ENCODE measurements around the gene LRRC8D.

The LRRC8D gene

DNA sequence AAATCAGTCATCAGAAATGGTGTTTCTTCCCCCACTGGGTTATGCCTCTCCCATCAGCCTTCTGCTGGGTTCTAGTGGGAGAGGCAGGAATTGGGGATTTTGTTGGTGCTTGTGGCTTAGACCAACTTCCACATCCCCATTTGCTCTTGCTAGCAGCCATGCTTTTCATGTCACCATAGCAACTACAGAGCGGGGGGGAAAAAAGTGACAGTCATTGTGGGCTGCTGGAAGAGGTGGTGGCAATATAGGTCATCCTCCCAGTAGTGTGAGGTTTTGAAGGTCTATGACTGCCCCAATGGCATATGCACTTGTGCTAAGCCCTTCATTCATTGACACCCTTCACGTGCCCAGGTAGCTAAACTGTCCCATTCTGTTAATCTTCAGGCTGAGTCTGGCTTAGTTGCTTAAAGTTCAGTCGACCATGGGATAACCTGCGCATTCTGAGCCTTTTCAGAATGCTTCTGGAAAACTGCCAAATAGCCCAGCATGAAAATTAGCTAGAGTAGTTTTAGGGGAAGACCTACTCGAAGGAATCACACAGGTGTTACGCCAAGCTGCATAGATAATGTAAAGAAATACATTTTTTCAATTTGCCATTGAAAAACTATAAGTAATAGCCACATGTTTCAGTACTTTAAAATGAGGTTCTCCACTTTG is 120.4 kb downstream of the LRRC8D start:
- DNase-seq (ENCODE audit: low read depth) = no peak

DNA sequence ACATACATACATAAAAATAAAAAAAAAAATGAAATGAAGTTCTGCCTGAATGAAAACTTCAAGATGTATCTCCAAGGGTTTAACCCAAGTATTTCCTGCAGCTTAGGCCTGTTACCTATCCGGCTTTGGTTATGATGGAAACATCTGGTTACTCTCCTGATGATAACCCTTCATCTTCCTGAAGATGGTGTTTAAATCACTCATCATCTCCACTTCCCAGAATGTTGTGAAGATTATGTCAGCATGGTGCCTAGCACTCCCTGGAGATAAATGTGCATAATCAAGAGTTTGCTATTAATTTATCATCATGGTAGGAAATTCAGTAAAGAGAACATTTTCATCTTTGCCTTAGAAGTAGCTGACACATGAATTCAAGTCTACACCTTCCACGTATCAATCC is 121.2 kb downstream of the LRRC8D start:
- no peak for DNase-seq (ENCODE audit: low read depth)

DNA sequence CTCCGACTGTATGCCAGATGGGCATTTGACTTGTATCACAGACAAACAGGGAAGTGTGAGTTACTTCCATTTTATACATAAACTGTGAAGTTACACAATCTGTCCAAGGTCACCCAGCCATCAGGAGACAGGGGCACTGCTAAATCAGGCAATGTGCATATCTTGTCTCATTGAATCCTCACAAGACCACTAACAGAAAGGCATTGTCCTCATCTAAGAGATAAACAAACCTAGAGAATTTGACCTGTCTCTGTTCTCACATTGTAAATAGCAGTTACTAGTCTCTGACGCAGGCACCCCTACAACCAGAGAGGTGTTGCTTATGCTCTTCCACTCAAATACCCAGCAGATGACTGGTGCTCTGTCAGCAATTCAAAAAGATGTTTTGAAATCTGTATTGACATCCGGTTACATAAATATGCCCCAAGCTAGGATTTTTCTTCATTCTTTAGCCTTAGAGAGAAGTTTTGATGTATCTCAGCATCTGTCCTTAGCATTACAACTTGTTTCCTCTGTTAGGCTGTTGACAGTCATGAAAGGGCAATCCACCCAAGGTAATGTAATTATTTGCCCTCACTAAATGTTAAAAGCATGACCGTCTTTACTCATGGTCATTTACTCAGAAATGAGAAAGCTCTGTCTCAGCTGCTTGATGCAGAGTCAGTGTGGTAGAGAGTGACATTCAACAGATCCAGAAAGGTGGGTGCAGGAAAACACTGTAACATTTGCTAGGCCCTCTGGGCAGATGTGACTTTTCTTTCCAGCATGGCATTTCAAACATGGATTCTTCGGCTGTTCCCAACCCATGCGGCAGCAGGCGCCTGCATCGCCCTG is 122.2 kb downstream of the LRRC8D start:
- peak; percentile 36 for DNase-seq (ENCODE audit: low read depth)

DNA sequence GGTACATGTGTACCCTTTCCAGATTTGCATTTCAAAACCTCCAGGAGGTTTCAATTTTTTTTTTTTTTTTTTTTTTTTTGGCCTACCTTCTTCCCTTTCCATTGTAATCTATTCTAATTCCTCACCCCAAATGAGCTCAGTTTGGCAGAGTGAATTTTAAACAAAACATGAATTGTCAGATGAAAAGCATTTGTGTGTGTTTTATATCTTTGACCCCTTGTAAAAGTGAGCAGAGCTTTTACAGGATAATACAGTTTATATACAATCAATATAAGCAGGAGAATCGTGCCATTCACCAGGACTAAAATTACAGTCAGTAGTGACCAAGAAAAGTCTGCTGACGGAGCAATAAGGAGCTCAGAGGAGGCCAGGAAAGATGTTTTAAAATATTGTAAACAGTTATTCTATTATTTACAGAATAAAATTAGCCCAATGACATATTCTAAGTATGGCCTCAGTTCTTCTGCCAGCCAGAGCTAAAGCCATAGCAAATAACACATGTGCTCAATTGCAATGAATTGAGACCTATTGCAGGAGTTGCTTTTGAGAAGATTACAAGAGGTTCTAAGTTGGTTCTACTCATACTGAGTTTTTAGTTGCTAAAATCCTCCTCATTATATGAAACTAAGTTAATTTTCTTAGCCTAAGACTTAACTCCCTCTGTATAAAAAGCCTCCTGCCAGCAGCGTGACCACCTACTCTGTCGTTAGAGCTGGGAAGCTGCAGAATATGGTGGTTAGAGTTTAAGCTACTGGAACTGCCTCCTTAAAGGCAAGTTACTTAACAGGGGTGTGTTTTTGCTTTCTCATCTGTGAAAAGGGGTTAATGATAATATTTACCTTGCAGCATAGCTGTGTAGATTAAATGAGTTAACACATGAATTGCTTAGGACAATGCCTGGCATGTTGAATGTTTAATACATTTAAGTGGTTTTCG is 123.3 kb downstream of the LRRC8D start:
- DNase-seq (ENCODE audit: low read depth) = no peak

DNA sequence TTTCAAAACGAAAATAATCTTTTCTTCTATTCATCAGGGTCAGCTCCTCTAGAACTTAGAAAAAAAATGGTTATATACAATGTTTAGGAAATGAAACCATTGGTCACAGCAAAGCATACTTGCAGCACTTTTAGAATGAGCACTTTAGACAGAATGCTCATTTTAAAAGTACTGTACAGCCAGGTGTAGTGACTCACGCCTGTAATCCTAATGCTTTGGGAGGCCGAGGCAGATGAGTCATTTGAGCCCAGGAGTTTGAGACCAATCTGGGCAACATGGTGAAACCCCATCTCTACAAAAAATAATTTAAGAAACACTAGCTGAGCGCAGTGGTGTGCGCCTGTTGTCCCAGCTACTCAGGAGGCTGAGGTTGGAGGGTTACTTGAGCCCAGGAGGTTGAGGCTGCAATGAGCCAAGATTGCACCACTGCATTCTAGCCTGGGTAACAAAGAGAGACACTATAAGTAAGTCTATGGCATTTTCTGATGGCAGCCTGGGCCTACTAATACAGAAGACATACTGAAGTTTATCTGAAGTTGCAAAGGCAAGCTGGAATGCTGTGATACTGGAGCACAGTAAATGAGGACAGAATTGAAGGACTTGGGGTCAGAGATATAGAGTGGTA is 125.1 kb downstream of the LRRC8D start:
- peak; percentile 44 for DNase-seq (ENCODE audit: low read depth)

- no peak for DNase-seq (ENCODE audit: low read depth)
Observed at GRCh38 chr1:89946532-89946931, 125.7 kb downstream of the LRRC8D start.

DNA sequence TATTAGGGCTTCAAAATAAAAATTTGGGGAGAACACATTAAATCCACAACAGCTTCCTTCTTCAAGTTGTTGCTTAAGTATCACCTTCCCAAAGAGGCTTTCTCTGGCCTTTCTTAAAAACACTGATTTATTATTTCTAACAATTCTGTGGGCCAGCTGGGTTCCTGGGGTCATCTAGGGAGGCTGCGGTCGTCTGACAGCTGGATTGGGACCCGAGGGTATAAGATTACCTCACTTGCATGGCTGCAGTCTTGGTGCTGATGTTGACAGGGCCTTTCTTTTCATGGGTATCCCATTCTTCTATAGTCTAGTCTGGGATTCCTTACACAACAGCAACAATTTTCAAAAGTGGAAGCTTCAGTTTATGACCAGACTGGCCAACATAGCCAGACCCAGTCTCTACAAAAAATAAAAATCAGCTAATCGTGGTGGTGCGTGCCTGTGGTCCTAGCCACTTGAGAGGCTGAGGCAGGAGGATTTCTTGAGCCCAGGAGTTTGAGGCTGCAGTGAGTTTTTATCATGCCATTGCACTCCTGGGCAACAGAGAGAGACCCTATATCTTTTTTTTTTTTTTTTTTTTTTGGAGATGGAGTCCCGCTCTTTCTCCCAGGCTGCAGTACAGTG is 128.0 kb downstream of the LRRC8D start:
- no peak for DNase-seq (ENCODE audit: low read depth)

- no peak for DNase-seq (ENCODE audit: low read depth)
Observed at GRCh38 chr1:89949991-89950624, 129.3 kb downstream of the LRRC8D start.

DNA sequence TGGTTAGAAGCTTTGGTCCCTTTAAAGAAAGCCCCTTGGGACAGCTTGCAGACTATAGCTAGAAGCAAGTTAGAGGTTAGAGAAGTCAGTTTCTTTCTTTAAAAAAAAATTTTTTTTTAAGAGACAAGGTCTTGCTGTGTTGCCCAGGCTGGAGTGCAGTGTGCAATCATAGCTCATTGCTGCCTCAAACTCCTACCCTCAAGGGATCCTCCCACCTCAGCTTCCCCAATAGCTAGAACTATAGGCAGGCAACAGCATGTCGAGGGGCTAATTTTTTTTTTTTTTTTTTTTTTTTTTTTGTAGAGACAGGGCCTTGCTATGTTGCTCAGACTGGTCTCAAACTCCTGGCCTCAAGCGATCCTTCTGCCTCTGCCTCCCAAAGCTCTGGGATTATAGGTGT is 129.9 kb downstream of the LRRC8D start:
- no peak for DNase-seq (ENCODE audit: low read depth)

DNA sequence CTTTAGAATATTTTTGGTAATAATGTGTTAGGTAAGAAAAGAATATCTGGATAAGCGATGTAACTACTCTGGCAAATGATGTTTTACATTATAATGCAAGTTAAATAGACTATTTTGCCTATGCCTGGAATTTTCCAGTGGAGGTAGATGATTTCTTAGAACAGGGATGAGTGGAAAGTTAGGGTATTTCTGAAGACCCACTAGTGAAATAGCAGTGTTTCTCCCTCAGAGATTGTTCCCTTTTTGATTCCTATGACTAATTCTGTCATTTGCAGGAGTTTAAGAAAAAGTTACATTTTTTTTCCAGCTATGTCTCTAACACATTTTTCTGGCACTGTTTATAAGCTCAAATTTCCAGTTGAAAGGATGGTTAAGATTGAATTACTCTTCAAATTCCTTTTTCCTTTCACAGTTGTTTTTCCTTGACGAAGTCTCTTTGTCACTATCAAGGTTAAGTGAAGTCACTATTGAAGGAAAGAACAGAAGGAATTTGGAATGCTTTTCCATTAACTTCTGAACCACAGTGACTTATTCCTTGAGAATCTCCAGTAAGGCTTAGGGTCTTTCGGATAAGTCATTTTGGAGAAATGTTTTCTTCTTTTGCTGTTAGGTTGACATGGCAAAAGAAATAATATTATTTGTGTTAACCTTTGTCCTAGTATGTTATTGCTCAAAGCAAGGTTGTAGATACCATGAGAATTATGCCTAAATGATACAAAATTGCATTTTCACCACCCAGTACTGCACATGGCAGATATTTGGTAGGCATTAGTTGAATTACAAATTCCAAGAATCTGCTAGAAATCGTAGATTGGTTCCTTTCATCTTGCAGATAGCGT is 131.2 kb downstream of the LRRC8D start:
- DNase-seq (ENCODE audit: low read depth) = peak; percentile 60

GRCh38 chr1:89952605-89953130 is 131.8 kb downstream of the LRRC8D start:
- no peak for DNase-seq (ENCODE audit: low read depth)

GRCh38 chr1:89953131-89953626 is 132.3 kb downstream of the LRRC8D start:
- peak; percentile 71 for DNase-seq (ENCODE audit: low read depth)

DNA sequence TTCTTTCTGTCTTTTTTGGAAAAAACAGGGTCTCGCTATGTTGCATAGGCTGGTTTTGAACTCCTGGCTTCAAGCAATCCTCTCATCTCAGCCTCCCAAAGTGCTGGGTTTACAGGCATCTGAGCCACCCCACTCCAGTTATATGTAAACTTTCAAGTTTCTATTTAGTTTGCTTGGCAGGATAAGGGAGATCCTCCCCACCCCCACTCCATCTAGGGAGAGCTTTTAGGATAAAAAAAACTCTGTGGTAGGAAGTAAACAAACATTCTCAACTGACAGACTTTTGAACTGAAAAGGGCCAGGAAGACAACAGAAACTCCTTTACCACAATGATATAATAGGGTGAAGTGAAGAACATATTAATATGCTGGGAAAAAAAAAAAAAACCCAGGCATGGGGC is 133.1 kb downstream of the LRRC8D start:
- no peak for DNase-seq (ENCODE audit: low read depth)

- no peak for DNase-seq (ENCODE audit: low read depth)
Observed at GRCh38 chr1:89954401-89954800, 133.6 kb downstream of the LRRC8D start.

GRCh38 chr1:89955311-89956205 is 134.7 kb downstream of the LRRC8D start:
- DNase-seq (ENCODE audit: low read depth) = no peak

GRCh38 chr1:89957107-89957506 is 136.3 kb downstream of the LRRC8D start:
- DNase-seq (ENCODE audit: low read depth) = no peak

GRCh38 chr1:89958851-89959654 is 138.2 kb downstream of the LRRC8D start:
- DNase-seq (ENCODE audit: low read depth) = no peak

- no peak for DNase-seq (ENCODE audit: low read depth)
Observed at GRCh38 chr1:89959719-89960118, 138.9 kb downstream of the LRRC8D start.

Data from non-pigmented ciliary epithelial cell (primary cell).